GM19468 (cell line): ENCODE measurements around the gene TSACC.

ENCODE experiments used
- ATAC-seq: cut with Tn5 transposase; IDR thresholded peaks from one replicate; pipeline ENCODE4 v1.9.1; 2021; ENCODE audit warnings: mild to moderate bottlenecking, moderate library complexity, moderate number of reproducible peaks; ENCODE audit not compliant: unreplicated experiment; ENCODE audit errors: extremely low read depth

TSACC gene

GRCh38 chr1:156390469-156391365 lies 52.4 kb downstream of the TSACC start:
- ATAC-seq = no peak

GRCh38 chr1:156391366-156391677 lies 53.0 kb downstream of the TSACC start:
- no peak for ATAC-seq

DNA sequence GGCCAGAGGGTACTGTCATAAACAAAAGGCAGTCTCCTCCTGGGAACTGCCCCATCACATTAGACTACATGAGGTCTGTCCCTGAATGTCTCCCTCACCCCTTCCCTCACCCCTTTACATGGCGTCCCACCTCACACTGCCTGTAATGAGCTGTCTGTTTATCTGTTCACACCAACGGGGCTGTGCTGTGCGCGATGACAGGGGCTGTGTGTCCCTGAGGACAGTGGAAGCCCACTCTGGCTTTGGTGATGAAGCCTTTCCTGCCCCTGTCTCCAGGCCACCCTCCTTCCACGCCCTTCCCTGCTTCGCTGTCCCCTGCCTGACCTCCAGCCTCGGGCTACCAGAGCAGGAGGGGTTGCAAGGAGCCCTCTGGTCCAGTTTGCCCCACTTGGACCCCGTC lies 53.4 kb downstream of the TSACC start:
- no peak for ATAC-seq

DNA sequence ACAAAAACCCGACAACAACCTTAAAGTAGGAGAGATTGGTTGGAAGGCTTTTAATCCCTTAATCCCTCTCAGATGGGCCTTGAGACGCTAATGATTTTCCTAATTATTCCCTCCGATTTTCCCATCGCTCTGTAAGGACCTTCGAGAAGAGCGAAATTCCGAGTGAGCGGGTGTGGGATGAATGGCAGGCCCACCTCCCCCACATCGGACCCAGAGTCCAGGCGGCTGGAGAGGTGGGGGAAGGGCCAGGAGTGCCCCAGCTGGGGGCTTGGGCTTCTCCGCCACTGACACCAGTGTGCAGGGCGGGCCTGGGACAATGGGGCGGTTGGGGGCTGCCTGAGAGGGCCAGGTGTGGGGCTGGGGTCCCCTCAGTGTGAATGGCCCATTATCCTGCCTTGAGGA lies 54.1 kb downstream of the TSACC start:
- no peak for ATAC-seq

DNA sequence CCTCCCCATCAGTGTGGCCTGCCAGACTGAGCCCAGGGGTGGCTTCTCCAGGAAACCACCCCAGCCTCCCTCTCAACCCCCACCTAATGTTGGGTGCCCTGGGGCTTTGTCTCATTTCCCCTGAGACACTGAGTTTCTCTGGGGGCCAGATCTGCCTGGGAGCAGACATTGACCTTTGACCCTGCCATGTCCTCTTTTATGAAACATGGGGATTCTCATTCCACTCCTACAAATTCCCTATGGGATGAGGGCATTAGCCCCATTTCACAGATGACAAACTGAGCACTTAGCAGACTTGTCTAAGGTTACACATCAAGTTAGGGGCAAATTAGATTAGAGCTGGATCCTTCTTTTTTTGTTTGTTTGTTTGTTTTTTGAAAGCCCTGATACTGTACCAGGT lies 54.8 kb downstream of the TSACC start:
- no peak for ATAC-seq

DNA sequence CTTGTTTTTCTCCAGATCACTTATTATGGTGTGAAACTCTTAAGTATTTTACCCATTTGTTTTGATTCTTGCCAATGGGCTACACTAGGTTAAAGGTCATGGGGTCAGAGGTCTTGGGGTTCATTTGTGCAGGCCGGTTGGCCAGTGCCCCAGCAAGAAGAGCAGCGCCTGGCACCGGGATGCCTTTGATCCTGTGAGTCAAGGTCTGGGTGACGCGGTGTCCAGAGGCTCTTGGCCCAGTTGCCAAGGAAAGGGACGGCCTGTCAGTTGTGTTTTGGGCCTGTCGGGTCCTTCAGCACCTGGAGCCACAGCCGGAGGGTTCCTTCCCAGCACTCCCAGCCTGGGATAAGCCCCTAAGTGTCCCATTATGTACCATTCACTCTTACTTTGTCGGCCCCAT lies 55.8 kb downstream of the TSACC start:
- ATAC-seq = no peak

GRCh38 chr1:156394835-156395461 lies 56.6 kb downstream of the TSACC start:
- ATAC-seq = no peak
